Naive thymus-derived CD4-positive, alpha-beta T cell (primary cell): ENCODE data around the gene TMEM134. TPM values are rescaled to one million over a fixed set of nuclear protein-coding genes. Genes with fewer than 3 reads are reported as not detected.
A peak's percentile ranks its signal among the peaks of the same experiment; 100 is the strongest.

Experiments
- ATAC-seq: fragments of 150-1000 bp; cut with Tn5 transposase; 2 replicates; pipeline ENCODE4 v1.10.0; 2021; ENCODE audit warnings: mild to moderate bottlenecking, moderate library complexity
- CTCF ChIA-PET: fragments of 350-600 bp; sonication (Branson Sonifier 250); formaldehyde crosslinking; loops from one replicate; lab custom pipeline; 2021; ENCODE audit warnings: antibody characterized with exemption; lab: Charles Lee
- POLR2A ChIA-PET: fragments of 350-600 bp; sonication (Branson Sonifier 250); formaldehyde crosslinking; loops from one replicate; lab custom pipeline; 2021; ENCODE audit warnings: antibody characterized with exemption, inconsistent platforms; lab: Charles Lee
- DNase-seq, 9 donors: peaks; one replicate each; pipeline versions ENCODE4 v3.0.0 to v3.0.0-alpha.2; 2020 to 2022; ENCODE audit warnings: mixed read lengths in 1 of 9
- H3K27ac ChIP-seq: one replicate; pipeline ENCODE4 v1.7.0; 2013; ENCODE audit warnings: mild to moderate bottlenecking, low read depth, low read length, moderate library complexity
- H3K27me3 ChIP-seq, 2 donors: one replicate each; pipeline ENCODE4 v1.7.0; 2013; ENCODE audit warnings: low read length in 2 of 2, mild to moderate bottlenecking in 2 of 2, moderate library complexity in 2 of 2; ENCODE audit not compliant: control insufficient read depth in 2 of 2, insufficient read depth in 2 of 2
- H3K36me3 ChIP-seq, 3 experiments: 1 replicate in 2 of 3; 2 replicates in 1 of 3; pipeline ENCODE4 v1.7.0; 2013; ENCODE audit warnings: low read length in 3 of 3, mild to moderate bottlenecking in 3 of 3, moderate library complexity in 1 of 3; ENCODE audit not compliant: insufficient read depth in 3 of 3, control insufficient read depth in 2 of 3
- H3K4me1 ChIP-seq, 2 donors: one replicate each; pipeline ENCODE4 v1.7.0; 2013; ENCODE audit warnings: low read length in 2 of 2, mild to moderate bottlenecking in 2 of 2, moderate library complexity in 1 of 2; ENCODE audit not compliant: control insufficient read depth in 2 of 2, insufficient read depth in 2 of 2
- H3K4me3 ChIP-seq: 2 replicates; pipeline ENCODE4 v1.7.0; 2013; ENCODE audit warnings: mild to moderate bottlenecking, low read length
- H3K9me3 ChIP-seq, 3 experiments: 1 replicate in 2 of 3; 2 replicates in 1 of 3; pipeline ENCODE4 v1.7.0; 2013; ENCODE audit warnings: low read length in 3 of 3; ENCODE audit not compliant: control insufficient read depth in 2 of 3
- H3K27ac Mint-ChIP-seq, 9 donors: one replicate each; pipeline ENCODE4 v1.8.0; 2020 to 2022; ENCODE audit warnings: mixed read lengths in 9 of 9, mild to moderate bottlenecking in 8 of 9, moderate library complexity in 5 of 9, inconsistent platforms in 2 of 9
- H3K27me3 Mint-ChIP-seq, 5 donors: one replicate each; pipeline ENCODE4 v1.8.0; 2021 to 2022; ENCODE audit warnings: mixed read lengths in 5 of 5, mild to moderate bottlenecking in 1 of 5
- H3K36me3 Mint-ChIP-seq, 5 donors: one replicate each; pipeline ENCODE4 v1.8.0; 2020 to 2022; ENCODE audit warnings: mixed read lengths in 5 of 5, mild to moderate bottlenecking in 3 of 5, inconsistent platforms in 1 of 5
- H3K4me1 Mint-ChIP-seq, 7 donors: one replicate each; pipeline ENCODE4 v1.8.0; 2020 to 2022; ENCODE audit warnings: mixed read lengths in 7 of 7, mild to moderate bottlenecking in 3 of 7, inconsistent platforms in 1 of 7
- H3K4me3 Mint-ChIP-seq, 10 donors: one replicate each; pipeline ENCODE4 v1.8.0; 2020 to 2022; ENCODE audit warnings: mild to moderate bottlenecking in 10 of 10, mixed read lengths in 10 of 10, moderate library complexity in 6 of 10, inconsistent platforms in 2 of 10
- H3K9me3 Mint-ChIP-seq, 11 donors: one replicate each; pipeline ENCODE4 v1.8.0; 2020 to 2022; ENCODE audit warnings: mixed read lengths in 11 of 11, mild to moderate bottlenecking in 4 of 11, inconsistent platforms in 1 of 11, moderate library complexity in 1 of 11
- intact Hi-C, 2 donors: fragments of 100-400 bp; cut with micrococcal nuclease; formaldehyde crosslinking; loops; one replicate each; pipeline ENCODE4 v1.15.1; 2023
- polyA plus RNA-seq, 2 donors: library from polyadenylated mRNA; unstranded; fragments of 300-500 nt; fragmentation: Illumina TruSeq; gene quantifications; one replicate each; pipeline ENCODE4 v1.2.3, GENCODE V29; 2021
- total RNA-seq, 6 experiments: library from RNA in 5 of 6; stranded (reverse) in 5 of 6; gene quantifications; 1 replicate in 5 of 6; 2 replicates in 1 of 6; pipeline ENCODE4 v1.2.3 and lab custom pipeline; 2021 to 2026

The TMEM134 gene
- total and polyA plus RNA-seq, 7 experiments from 2014 or later = 52.4 to 143 (median 88.2) TPM

GRCh38 chr11:67421430-67422031 lies 47.5 kb downstream of the TMEM134 start:
- intact Hi-C loops = loop anchor here (1.0 kb wide), 8 partner anchors 12 to 85 kb away; partner anchors contain the start of genes AIP (in 1 of the 2), PTPRCAP (in 1 of the 2) and TMEM134 (in 1 of the 2)
- Mint-ChIP-seq H3K27ac (peak overlapping the region; percentile 62 to 93 (median 91)), H3K27me3 (peaks cover 0 to 8% (median 0%) of the 10 kb centered on the region in 5 donors), H3K9me3 (no peaks in the 10 kb centered on the region), H3K4me3 (peak overlapping the region; percentile 49 to 92 (median 76)), H3K36me3 (peaks cover 0 to 2% (median 0%) of the 10 kb centered on the region in 5 donors), H3K4me1 (peaks cover 17 to 54% (median 47%) of the 10 kb centered on the region in 7 donors)
- DNase-seq (no peak), ATAC-seq (no peak)
- H3K27ac ChIP-seq = peak overlapping the region; percentile 77
- H3K36me3 ChIP-seq = no peaks in the 10 kb centered on the region
- peaks cover 35 to 42% of the 10 kb centered on the region in 2 donors for H3K4me1 ChIP-seq
- no peaks in the 10 kb centered on the region for H3K27me3 ChIP-seq
- no peaks in the 10 kb centered on the region for H3K9me3 ChIP-seq
- ChIA-PET CTCF (interaction anchor here (4.7 to 6.0 kb wide), 2 partner anchors 16 to 19 kb away, joined by 23 to 67 read pairs; partner anchors contain the start of genes PPP1CA, PTPRCAP and TBC1D10C), POLR2A (interaction anchor here (0.6 to 31.8 kb wide), 8 partner anchors 10 to 104 kb away, joined by 3 to 1530 read pairs (median 13); partner anchors contain the start of genes PITPNM1, PPP1CA, PTPRCAP and RAD9A)
- peak overlapping the region; percentile 39 for H3K4me3 ChIP-seq

GRCh38 chr11:67420646-67421429 lies 48.2 kb downstream of the TMEM134 start:
- Histone ChIP-seq H3K27ac (peak overlapping the region; percentile 77), H3K27me3 (no peaks in the 10 kb centered on the region), H3K4me1 (peaks cover 42 to 49% of the 10 kb centered on the region in 2 donors), H3K9me3 (no peaks in the 10 kb centered on the region), H3K4me3 (peak overlapping the region; percentile 56), H3K36me3 (no peaks in the 10 kb centered on the region)
- Mint-ChIP-seq H3K4me3 (peak overlapping the region; percentile 74 to 92 (median 82)), H3K4me1 (peaks cover 24 to 60% (median 53%) of the 10 kb centered on the region in 7 donors), H3K27me3 (peaks cover 0 to 15% (median 0%) of the 10 kb centered on the region in 5 donors), H3K27ac (peak overlapping the region; percentile 69 to 98 (median 92)), H3K36me3 (peaks cover 0 to 4% (median 0%) of the 10 kb centered on the region in 5 donors), H3K9me3 (no peaks in the 10 kb centered on the region)
- DNase-seq (peak; percentile 97 to 100 (median 97)), ATAC-seq (peak; percentile 96)
- intact Hi-C loops = loop anchor here (1.0 kb wide), 8 partner anchors 12 to 85 kb away; partner anchors contain the start of genes AIP (in 1 of the 2), PTPRCAP (in 1 of the 2) and TMEM134 (in 1 of the 2)
- CTCF ChIA-PET = interaction anchor here (1.1 to 6.0 kb wide), 5 partner anchors 12 to 48 kb away, joined by 6 to 67 read pairs (median 7); partner anchors contain the start of genes PPP1CA, PTPRCAP, TBC1D10C and TMEM134
- POLR2A ChIA-PET = interaction anchor here (0.6 to 31.8 kb wide), 13 partner anchors 9 to 163 kb away, joined by 3 to 1530 read pairs (median 12); partner anchors contain the start of genes AIP, PITPNM1, PPP1CA and PTPRCAP

- peaks cover 0 to 4% (median 0%) of the 10 kb centered on the region in 5 donors for H3K36me3 Mint-ChIP-seq
- Histone ChIP-seq H3K36me3 (no peaks in the 10 kb centered on the region), H3K27me3 (no peaks in the 10 kb centered on the region), H3K4me3 (peak overlapping the region; percentile 56), H3K4me1 (peaks cover 44 to 49% of the 10 kb centered on the region in 2 donors), H3K27ac (peak overlapping the region; percentile 77), H3K9me3 (no peaks in the 10 kb centered on the region)
- ChIA-PET POLR2A (interaction anchor here (0.6 to 31.8 kb wide), 14 partner anchors 8 to 162 kb away, joined by 3 to 1530 read pairs (median 13); partner anchors contain the start of genes AIP, CABP4, PITPNM1 and POLD4), CTCF (interaction anchor here (0.7 to 6.0 kb wide), 6 partner anchors 12 to 88 kb away, joined by 3 to 67 read pairs (median 6); partner anchors contain the start of genes CDK2AP2, PPP1CA, PTPRCAP and TBC1D10C)
- H3K27ac Mint-ChIP-seq = peak overlapping the region; percentile 46 to 99 (median 92)
- peak overlapping the region; percentile 80 to 93 (median 86) for H3K4me3 Mint-ChIP-seq
- DNase-seq (no peak), ATAC-seq (no peak)
- intact Hi-C loops = no loop called here
- H3K4me1 Mint-ChIP-seq = peaks cover 24 to 61% (median 51%) of the 10 kb centered on the region in 7 donors
- H3K9me3 Mint-ChIP-seq = no peaks in the 10 kb centered on the region
- H3K27me3 Mint-ChIP-seq = peaks cover 0 to 15% (median 0%) of the 10 kb centered on the region in 5 donors
These were observed 48.9 kb downstream of the TMEM134 start for GRCh38 chr11:67420147-67420645.

- H3K27me3 Mint-ChIP-seq = peaks cover 0 to 17% (median 0%) of the 10 kb centered on the region in 5 donors
- H3K9me3 ChIP-seq = no peaks in the 10 kb centered on the region
- no peaks in the 10 kb centered on the region for H3K27me3 ChIP-seq
- peaks cover 0 to 4% (median 0%) of the 10 kb centered on the region in 5 donors for H3K36me3 Mint-ChIP-seq
- H3K27ac Mint-ChIP-seq = peak overlapping the region in 8 of 9 donors; percentile 71 to 99 (median 92)
- ATAC-seq = no peak
- H3K4me3 ChIP-seq = peak overlapping the region; percentile 56
- peak overlapping the region in 9 of 10 donors; percentile 80 to 93 (median 86) for H3K4me3 Mint-ChIP-seq
- H3K4me1 ChIP-seq = peaks cover 51 to 54% of the 10 kb centered on the region in 2 donors
- intact Hi-C loops = no loop called here
- ChIA-PET CTCF (interaction anchor here (0.7 to 6.0 kb wide), 9 partner anchors 11 to 88 kb away, joined by 3 to 67 read pairs (median 6); partner anchors contain the start of genes CDK2AP2, PPP1CA, PTPRCAP and TBC1D10C), POLR2A (interaction anchor here (0.6 to 31.8 kb wide), 17 partner anchors 8 to 151 kb away, joined by 3 to 1530 read pairs (median 8); partner anchors contain the start of genes AIP, CABP4, POLD4 and PPP1CA)
- no peak for DNase-seq
- peaks cover 24 to 64% (median 49%) of the 10 kb centered on the region in 7 donors for H3K4me1 Mint-ChIP-seq
- no peaks in the 10 kb centered on the region for H3K36me3 ChIP-seq
- H3K27ac ChIP-seq = peak overlapping the region; percentile 77
- H3K9me3 Mint-ChIP-seq = no peaks in the 10 kb centered on the region
These were observed 49.6 kb downstream of the TMEM134 start for GRCh38 chr11:67419325-67420049.

GRCh38 chr11:67418476-67419281 lies 50.4 kb downstream of the TMEM134 start:
- Mint-ChIP-seq H3K9me3 (no peaks in the 10 kb centered on the region), H3K36me3 (peaks cover 0 to 4% (median 0%) of the 10 kb centered on the region in 5 donors), H3K4me1 (peaks cover 24 to 71% (median 49%) of the 10 kb centered on the region in 7 donors), H3K27me3 (peaks cover 0 to 20% (median 0%) of the 10 kb centered on the region in 5 donors), H3K27ac (peak overlapping the region in 8 of 9 donors; percentile 71 to 99 (median 94)), H3K4me3 (peak overlapping the region; percentile 37 to 93 (median 84))
- intact Hi-C loops = no loop called here
- CTCF ChIA-PET = interaction anchor here (1.0 to 6.0 kb wide), 7 partner anchors 10 to 53 kb away, joined by 3 to 67 read pairs (median 7); partner anchors contain the start of genes PPP1CA, PTPRCAP and TBC1D10C
- no peaks in the 10 kb centered on the region for H3K36me3 ChIP-seq
- H3K4me1 ChIP-seq = peaks cover 56 to 58% of the 10 kb centered on the region in 2 donors
- H3K27ac ChIP-seq = peak overlapping the region; percentile 77
- H3K9me3 ChIP-seq = no peaks in the 10 kb centered on the region
- POLR2A ChIA-PET = interaction anchor here (0.6 to 31.8 kb wide), 19 partner anchors 15 to 1041 kb away, joined by 3 to 1530 read pairs (median 8); partner anchors contain the start of genes AIP, CABP4, CDK2AP2 and POLD4
- H3K27me3 ChIP-seq = no peaks in the 10 kb centered on the region
- H3K4me3 ChIP-seq = peak overlapping the region; percentile 56
- peak in 7 of 9 donors; percentile 54 to 65 (median 60) for DNase-seq
- ATAC-seq = no peak
